H1 (cell line): ENCODE data around the gene SRP9. TPM values are rescaled to one million over a fixed set of nuclear protein-coding genes. Genes with fewer than 3 reads are reported as not detected.

Source experiments
- CTCF ChIA-PET: fragments of 300-600 bp; sonication (Branson Sonifier 250); formaldehyde crosslinking; loops from one replicate; lab custom pipeline; 2021; ENCODE audit not compliant: partially characterized antibody; lab: Charles Lee
- POLR2A ChIA-PET: fragments of 300-600 bp; sonication (Branson Sonifier 250); formaldehyde crosslinking; loops from one replicate; lab custom pipeline; 2021; ENCODE audit warnings: inconsistent platforms; ENCODE audit not compliant: partially characterized antibody; lab: Charles Lee
- DNase-seq, 2 experiments: peaks; one replicate each; pipeline versions ENCODE4 v3.0.0 to v3.0.0-alpha.2; 2010 to 2022; ENCODE audit warnings: low spot score in 2 of 2, low read depth in 1 of 2, mixed read lengths in 1 of 2
- FAIRE-seq: peaks from 2 replicates; lab custom pipeline; 2011; peaks lifted over from hg19 to GRCh38; lab: Jason Lieb, UNC
- H2AFZ ChIP-seq: 2 replicates; pipeline ENCODE4 v1.8.1; 2012; ENCODE audit warnings: low read length, inconsistent platforms
- H2AK5ac ChIP-seq: 2 replicates; pipeline ENCODE4 v1.6.1; 2013; ENCODE audit warnings: low read depth, low read length
- H2BK120ac ChIP-seq: replicated peaks from 2 replicates; pipeline ENCODE3; 2013; ENCODE audit warnings: low read depth, low read length, inconsistent platforms
- H2BK12ac ChIP-seq: 2 replicates; pipeline ENCODE4 v1.6.1; 2013; ENCODE audit warnings: low read depth, low read length
- H2BK15ac ChIP-seq: 2 replicates; pipeline ENCODE4 v1.6.1; 2013; ENCODE audit warnings: low read length
- H2BK20ac ChIP-seq: 2 replicates; pipeline ENCODE4 v1.6.1; 2013; ENCODE audit warnings: low read length
- H2BK5ac ChIP-seq: 2 replicates; pipeline ENCODE4 v1.6.1; 2013; ENCODE audit warnings: low read depth, low read length
- H3K14ac ChIP-seq: 2 replicates; pipeline ENCODE4 v1.6.1; 2013; ENCODE audit warnings: inconsistent platforms; ENCODE audit not compliant: insufficient read length
- H3K18ac ChIP-seq: 2 replicates; pipeline ENCODE4 v1.6.1; 2013; ENCODE audit warnings: low read length; ENCODE audit errors: extremely low read depth
- H3K23ac ChIP-seq: 2 replicates; pipeline ENCODE4 v1.6.1; 2013; ENCODE audit warnings: inconsistent platforms; ENCODE audit not compliant: insufficient read length
- H3K23me2 ChIP-seq: 2 replicates; pipeline ENCODE4 v1.6.1; 2013; ENCODE audit warnings: low read depth, low read length
- H3K27ac ChIP-seq: 2 replicates; pipeline ENCODE4 v1.6.1; 2011; ENCODE audit warnings: low read depth, low read length, inconsistent platforms
- H3K27me3 ChIP-seq, 4 experiments: replicated peaks in 1 of 4; 1 replicate in 1 of 4; 2 replicates in 3 of 4; pipeline versions ENCODE4 v1.6.1 to v1.8.1; 2011 to 2013; ENCODE audit warnings: low read length in 3 of 4, mild to moderate bottlenecking in 3 of 4, inconsistent platforms in 2 of 4, mixed read lengths in 2 of 4, moderate library complexity in 1 of 4; ENCODE audit not compliant: control insufficient read depth in 3 of 4, insufficient read depth in 3 of 4; ENCODE audit errors: extremely low read depth in 1 of 4
- H3K36me3 ChIP-seq, 4 experiments: 2 replicates each; pipeline versions ENCODE4 v1.6.1 to v1.8.1; 2011 to 2013; ENCODE audit warnings: mild to moderate bottlenecking in 4 of 4, low read length in 3 of 4, moderate library complexity in 2 of 4, control low read depth in 1 of 4, inconsistent platforms in 1 of 4; ENCODE audit not compliant: insufficient read depth in 4 of 4, control insufficient read depth in 2 of 4
- H3K4ac ChIP-seq: replicated peaks from 2 replicates; pipeline ENCODE3; 2013; ENCODE audit warnings: low read length, low read depth, mixed read lengths, inconsistent platforms; ENCODE audit not compliant: insufficient read length
- H3K4me1 ChIP-seq, 4 experiments: replicated peaks in 1 of 4; 1 replicate in 1 of 4; 2 replicates in 3 of 4; pipeline versions ENCODE4 v1.6.1 to v1.8.1; 2011 to 2013; ENCODE audit warnings: low read length in 3 of 4, inconsistent platforms in 2 of 4, mixed read lengths in 1 of 4; ENCODE audit not compliant: insufficient read depth in 4 of 4, control insufficient read depth in 3 of 4
- H3K4me2 ChIP-seq, 2 experiments: 2 replicates each; pipeline versions ENCODE4 v1.6.1 to v1.8.1; 2011 to 2013; ENCODE audit warnings: low read depth in 2 of 2, low read length in 2 of 2, control low read depth in 1 of 2, inconsistent platforms in 1 of 2, mild to moderate bottlenecking in 1 of 2; ENCODE audit not compliant: insufficient read depth in 1 of 2
- H3K4me3 ChIP-seq, 4 experiments: fragments of 200-600, 300-600 bp in 1 of 4; sonication (generic), shearing (Covaris generic), sonication (Bioruptor Twin) in 1 of 4; 2 replicates each; pipeline versions ENCODE4 v1.5.1 to v1.8.1; 2011 to 2016; ENCODE audit warnings: low read length in 4 of 4, low read depth in 3 of 4, control low read depth in 2 of 4, inconsistent platforms in 2 of 4, mild to moderate bottlenecking in 2 of 4, mixed read lengths in 1 of 4, moderate library complexity in 1 of 4; ENCODE audit not compliant: insufficient read depth in 2 of 4; ENCODE audit errors: extremely low read depth in 1 of 4
- H3K56ac ChIP-seq: replicated peaks from 2 replicates; pipeline ENCODE3; 2013; ENCODE audit warnings: low read depth, mild to moderate bottlenecking, mixed read lengths, low read length, inconsistent platforms; ENCODE audit not compliant: insufficient read length
- H3K79me1 ChIP-seq: 2 replicates; pipeline ENCODE4 v1.6.1; 2013; ENCODE audit warnings: low read depth, low read length, control low read depth
- H3K79me2 ChIP-seq, 2 experiments: 2 replicates each; pipeline versions ENCODE4 v1.6.1 to v1.8.1; 2012 to 2013; ENCODE audit warnings: low read length in 2 of 2, mild to moderate bottlenecking in 2 of 2, inconsistent platforms in 1 of 2; ENCODE audit not compliant: insufficient read depth in 2 of 2, control insufficient read depth in 1 of 2
- H3K9ac ChIP-seq, 4 experiments: replicated peaks in 1 of 4; 1 replicate in 1 of 4; 2 replicates in 3 of 4; pipeline versions ENCODE4 v1.6.1 to v1.8.1; 2011 to 2013; ENCODE audit warnings: low read depth in 3 of 4, low read length in 3 of 4, control low read depth in 2 of 4, mild to moderate bottlenecking in 2 of 4, moderate library complexity in 2 of 4, inconsistent platforms in 1 of 4; ENCODE audit errors: extremely low read depth in 1 of 4
- H3K9me3 ChIP-seq, 2 experiments: 2 replicates each; pipeline versions ENCODE4 v1.6.1 to v1.8.1; 2012 to 2013; ENCODE audit warnings: mild to moderate bottlenecking in 2 of 2, moderate library complexity in 2 of 2, control low read depth in 1 of 2, inconsistent platforms in 1 of 2, low read depth in 1 of 2, low read length in 1 of 2, mixed read lengths in 1 of 2; ENCODE audit not compliant: insufficient read depth in 2 of 2
- H4K20me1 ChIP-seq, 2 experiments: replicated peaks in 1 of 2; 2 replicates each; pipeline versions ENCODE3 to v1.8.1; 2011 to 2013; ENCODE audit warnings: inconsistent platforms in 2 of 2, low read length in 2 of 2, mild to moderate bottlenecking in 1 of 2; ENCODE audit not compliant: insufficient read depth in 2 of 2, control insufficient read depth in 1 of 2
- H4K5ac ChIP-seq: 2 replicates; pipeline ENCODE4 v1.6.1; 2013; ENCODE audit warnings: low read length, low read depth, mixed read lengths, inconsistent platforms; ENCODE audit not compliant: insufficient read length
- H4K8ac ChIP-seq: 2 replicates; pipeline ENCODE4 v1.8.0; 2013; ENCODE audit warnings: mild to moderate bottlenecking, moderate library complexity, low read length, inconsistent platforms; ENCODE audit not compliant: insufficient read depth; ENCODE audit errors: extremely low read depth
- H4K91ac ChIP-seq: replicated peaks from 2 replicates; pipeline ENCODE3; 2013; ENCODE audit warnings: low read length, mixed read lengths, inconsistent platforms; ENCODE audit not compliant: insufficient read length
- BRCA1 ChIP-seq: IDR thresholded peaks from 2 replicates; pipeline ENCODE4 v1.6.1; 2012; ENCODE audit warnings: low read depth, low read length, improper control_type of control experiment
- CEBPB ChIP-seq: IDR thresholded peaks from 2 replicates; pipeline ENCODE4 v1.6.1; 2012; ENCODE audit warnings: low read depth, low read length
- CREB1 ChIP-seq: IDR thresholded peaks from 2 replicates; pipeline ENCODE4 v1.6.1; 2012; ENCODE audit warnings: inconsistent platforms
- HDAC2 ChIP-seq, 2 experiments: fragments of 300-600 bp in 1 of 2; sonication (generic) in 1 of 2; IDR thresholded peaks; 2 replicates each; pipeline ENCODE4 v1.6.1; 2011 to 2012; ENCODE audit warnings: low read depth in 2 of 2, low read length in 2 of 2, mild to moderate bottlenecking in 2 of 2, moderate library complexity in 2 of 2, borderline replicate concordance in 1 of 2, inconsistent platforms in 1 of 2
- NANOG ChIP-seq: IDR thresholded peaks from 2 replicates; pipeline ENCODE4 v1.6.1; 2011; ENCODE audit warnings: low read length, low read depth, mild to moderate bottlenecking, inconsistent platforms; ENCODE audit not compliant: insufficient read depth, poor library complexity, severe bottlenecking
- NRF1 ChIP-seq: IDR thresholded peaks from 2 replicates; pipeline ENCODE4 v1.6.1; 2011; ENCODE audit warnings: mild to moderate bottlenecking, low read depth, low read length, improper control_type of control experiment
- PHF8 ChIP-seq: fragments of 200-600 bp; sonication (generic); conservative IDR thresholded peaks from 2 replicates; pipeline ENCODE4 v1.7.1; 2012; ENCODE audit warnings: low read depth, mild to moderate bottlenecking, inconsistent platforms, low read length, moderate library complexity
- RXRA ChIP-seq: IDR thresholded peaks from 2 replicates; pipeline ENCODE4 v1.6.1; 2011; ENCODE audit warnings: low read depth, mild to moderate bottlenecking, low read length, moderate library complexity; ENCODE audit not compliant: insufficient read depth
- SAP30 ChIP-seq: fragments of 300-600 bp; sonication (generic); IDR thresholded peaks from 2 replicates; pipeline ENCODE4 v1.7.1; 2012; ENCODE audit warnings: low read length, moderate library complexity, mild to moderate bottlenecking, inconsistent platforms; ENCODE audit not compliant: insufficient read depth, insufficient replicate concordance
- SIRT6 ChIP-seq: IDR thresholded peaks from one replicate; pipeline ENCODE4 v1.7.1; 2012; ENCODE audit warnings: low read length, inconsistent platforms
- SIX5 ChIP-seq: IDR thresholded peaks from 2 replicates; pipeline ENCODE4 v1.6.1; 2011; ENCODE audit warnings: mild to moderate bottlenecking, low read depth, low read length
- SP4 ChIP-seq: IDR thresholded peaks from 2 replicates; pipeline ENCODE4 v1.6.1; 2012; ENCODE audit warnings: low read length, inconsistent platforms
- WGBS, 2 experiments: shearing (Covaris generic) in 1 of 2; methylation state at CpG; one replicate each; pipeline versions ENCODE4 v1.1.6 to v1.1.7; 2013 to 2015; ENCODE audit warnings: low lambda C conversion rate in 2 of 2, mixed read lengths in 2 of 2, inconsistent platforms in 1 of 2, low coverage in 1 of 2, missing lambda C conversion rate in 1 of 2; ENCODE audit not compliant: insufficient replicate concordance in 2 of 2, insufficient coverage in 1 of 2, insufficient read length in 1 of 2; ENCODE audit errors: extremely low coverage in 1 of 2, missing lambda C conversion rate in 1 of 2; 5-methylcytosine and 5-hydroxymethylcytosine counted together
- polyA plus RNA-seq, 7 experiments: library from polyadenylated mRNA; depleted of rRNA in 3 of 7; stranded (reverse) in 5 of 7; unstranded in 2 of 7; fragments of >200 nt in 5 of 7; fragments of 200-250 nt in 2 of 7; gene quantifications; 1 replicate in 5 of 7; 2 replicates in 1 of 7; 4 replicates in 1 of 7; pipeline versions ENCODE4 v1.2.1 to v1.2.3, GENCODE V29; 2011 to 2013; ENCODE audit warnings: missing spikeins in 2 of 7, mixed read lengths in 2 of 7
- total RNA-seq: library from RNA; stranded (reverse); fragmentation: NEBNext Ultra II Directional; extraction: Animal tissue kit (Norgen Biotek cat#: 25700); gene quantifications from 2 replicates; pipeline ENCODE4 v1.2.1, GENCODE V29; 2021
- TF ChIP-seq, protein P1 (sequence below): IDR thresholded peaks from 2 replicates; pipeline ENCODE4 v1.6.1; 2012; ENCODE audit warnings: inconsistent platforms

Gene SRP9
- total and polyA plus RNA-seq, 2 of the 8 experiments (the other 6 are each of a cell fraction or from before 2014, with no cell fraction given) = 446 to 572 TPM

DNA sequence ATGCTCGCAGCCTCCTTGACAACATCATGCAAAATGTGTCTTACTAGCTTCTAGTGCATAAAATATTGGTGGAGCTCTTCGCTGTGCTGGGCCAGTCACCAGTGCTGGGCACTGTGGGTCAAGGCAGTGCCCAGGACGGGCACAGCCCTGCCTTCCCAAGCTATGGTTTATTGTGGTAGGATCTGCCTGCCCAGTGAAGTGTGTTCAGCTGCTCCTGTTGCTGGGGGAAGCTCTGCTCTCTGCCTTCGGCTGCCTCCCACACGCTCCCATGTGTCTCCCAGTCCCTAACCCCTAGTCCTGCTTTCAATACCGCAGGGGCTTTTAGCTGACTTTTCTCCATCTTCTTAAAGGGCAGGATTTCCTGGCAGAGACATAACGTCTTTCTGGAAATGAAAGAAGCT is 48.0 kb downstream of the SRP9 start:
- no peak overlapping the region for H2BK120ac ChIP-seq
- no peak overlapping the region for H2AFZ ChIP-seq
- no peaks in the 10 kb centered on the region for H3K9me3 ChIP-seq
- no peak for FAIRE-seq
- no peak overlapping the region for H3K14ac ChIP-seq
- peaks cover 9% of the 10 kb centered on the region; the same call in 1 of the 2 replicates for H3K79me1 ChIP-seq
- H2BK12ac ChIP-seq = no peak overlapping the region
- peaks cover 6 to 17% (median 11%) of the 10 kb centered on the region in 4 experiments; a peak in 6 of 7 replicates for H3K4me1 ChIP-seq
- no peak for DNase-seq
- H3K79me2 ChIP-seq = peaks cover 0 to 4% of the 10 kb centered on the region in 2 experiments; a peak in 1 of 4 replicates
- H4K20me1 ChIP-seq = peaks cover 2 to 9% of the 10 kb centered on the region in 2 experiments
- 78% methylated on average over 7 of the region's 7 CpGs; no CpG with 5 or more reads in 1 of the 2 experiments for WGBS, 2 experiments
- no peak overlapping the region for H3K4ac ChIP-seq
- no peak overlapping the region for H2BK20ac ChIP-seq
- no peaks in the 10 kb centered on the region for H3K23me2 ChIP-seq
- H2AK5ac ChIP-seq = no peak overlapping the region
- no peak overlapping the region for H4K91ac ChIP-seq
- no peak overlapping the region for H3K18ac ChIP-seq
- no peak overlapping the region for H4K5ac ChIP-seq
- H3K27ac ChIP-seq = no peak overlapping the region
- H3K23ac ChIP-seq = no peak overlapping the region
- peaks cover 0 to 7% (median 0%) of the 10 kb centered on the region in 4 experiments; a peak in 2 of 8 replicates for H3K36me3 ChIP-seq
- H3K27me3 ChIP-seq = no peaks in the 10 kb centered on the region
- no peak overlapping the region for H3K9ac ChIP-seq
- peak overlapping the region; percentile 61; the same call in 1 of the 2 replicates for H2BK15ac ChIP-seq
- H3K56ac ChIP-seq = no peak overlapping the region
- TF ChIP-seq CREB1 = no peak
- no peak for TF ChIP-seq NANOG
- TF ChIP-seq NRF1 = no peak
- TF ChIP-seq, protein P1, sequence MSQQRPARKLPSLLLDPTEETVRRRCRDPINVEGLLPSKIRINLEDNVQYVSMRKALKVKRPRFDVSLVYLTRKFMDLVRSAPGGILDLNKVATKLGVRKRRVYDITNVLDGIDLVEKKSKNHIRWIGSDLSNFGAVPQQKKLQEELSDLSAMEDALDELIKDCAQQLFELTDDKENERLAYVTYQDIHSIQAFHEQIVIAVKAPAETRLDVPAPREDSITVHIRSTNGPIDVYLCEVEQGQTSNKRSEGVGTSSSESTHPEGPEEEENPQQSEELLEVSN = no peak
- no peak for TF ChIP-seq HDAC2 (IDR thresholded peaks at IDR 0.05; ENCODE audit: borderline replicate concordance in 1 of 2, low read depth in 2 of 2, low read length in 2 of 2)
- TF ChIP-seq BRCA1 = no peak
- no peak for TF ChIP-seq PHF8
- no peak for TF ChIP-seq RXRA
- no peak for TF ChIP-seq SP4
- no peak for TF ChIP-seq SIX5
- no peak for TF ChIP-seq SIRT6
- no peak for TF ChIP-seq SAP30
- TF ChIP-seq CEBPB = no peak
- no peak overlapping the region for H4K8ac ChIP-seq
- H3K4me2 ChIP-seq = no peak overlapping the region
- ChIA-PET POLR2A (interaction anchor here (1.0 to 3.3 kb wide), 7 partner anchors 8 to 236 kb away, joined by 3 to 15 read pairs (median 4); no protein-coding TSS in a partner anchor), CTCF (interaction anchor here (0.6 to 4.7 kb wide), 15 partner anchors 8 to 352 kb away, joined by 3 to 46 read pairs (median 4); partner anchors contain the start of genes SRP9 and TMEM63A)
- peak overlapping the region; percentile 46; the same call in 1 of the 2 replicates for H2BK5ac ChIP-seq
- no peak overlapping the region for H3K4me3 ChIP-seq
